Measurements from ENCODE around the gene LRRC43.

DNA sequence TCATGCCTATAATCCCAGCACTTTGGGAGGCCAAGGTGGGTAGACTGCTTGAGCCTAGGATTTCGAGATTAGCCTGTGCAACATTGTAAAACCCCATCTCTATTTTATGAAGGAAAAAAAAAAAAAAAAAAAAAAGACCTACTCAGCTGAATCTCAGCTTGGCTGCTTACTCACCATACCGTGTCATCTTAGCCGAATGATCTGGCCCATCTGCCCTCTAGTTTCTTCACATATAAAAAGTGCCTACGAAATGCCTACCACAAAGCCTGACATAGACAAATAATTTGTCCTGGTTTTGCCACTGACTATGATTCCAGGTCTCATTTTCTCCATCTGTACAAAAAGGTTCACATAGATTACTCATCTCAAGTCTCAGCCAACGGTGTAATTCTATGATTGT lies 32.8 kb downstream of the LRRC43 start:
- TF ChIP-seq, protein P1, sequence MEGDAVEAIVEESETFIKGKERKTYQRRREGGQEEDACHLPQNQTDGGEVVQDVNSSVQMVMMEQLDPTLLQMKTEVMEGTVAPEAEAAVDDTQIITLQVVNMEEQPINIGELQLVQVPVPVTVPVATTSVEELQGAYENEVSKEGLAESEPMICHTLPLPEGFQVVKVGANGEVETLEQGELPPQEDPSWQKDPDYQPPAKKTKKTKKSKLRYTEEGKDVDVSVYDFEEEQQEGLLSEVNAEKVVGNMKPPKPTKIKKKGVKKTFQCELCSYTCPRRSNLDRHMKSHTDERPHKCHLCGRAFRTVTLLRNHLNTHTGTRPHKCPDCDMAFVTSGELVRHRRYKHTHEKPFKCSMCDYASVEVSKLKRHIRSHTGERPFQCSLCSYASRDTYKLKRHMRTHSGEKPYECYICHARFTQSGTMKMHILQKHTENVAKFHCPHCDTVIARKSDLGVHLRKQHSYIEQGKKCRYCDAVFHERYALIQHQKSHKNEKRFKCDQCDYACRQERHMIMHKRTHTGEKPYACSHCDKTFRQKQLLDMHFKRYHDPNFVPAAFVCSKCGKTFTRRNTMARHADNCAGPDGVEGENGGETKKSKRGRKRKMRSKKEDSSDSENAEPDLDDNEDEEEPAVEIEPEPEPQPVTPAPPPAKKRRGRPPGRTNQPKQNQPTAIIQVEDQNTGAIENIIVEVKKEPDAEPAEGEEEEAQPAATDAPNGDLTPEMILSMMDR (IDR thresholded peaks at IDR 0.05) = no peak
- no peak for TF ChIP-seq POLR2A (IDR thresholded peaks at IDR 0.05)
